Measurements from ENCODE around the gene MRPL32. TPM values are rescaled to one million over a fixed set of nuclear protein-coding genes. Genes with fewer than 3 reads are reported as not detected.

MRPL32 gene
- total RNA-seq, 1 experiment from 2014 or later, result 102 TPM

GRCh38 chr7:42986781-42987248 is 54.6 kb downstream of the MRPL32 start:
- H3K27me3 ChIP-seq (replicated peaks; ENCODE audit: insufficient read depth, low read depth, low read length, poor library complexity), result no peaks in the 10 kb centered on the region
- intact Hi-C loops (cut with micrococcal nuclease; ENCODE audit: unreplicated experiment), result no loop called here
- no peak for DNase-seq (ENCODE audit: low spot score)
- ChIA-PET POLR2A (ENCODE audit: low non-redundant PET) (no interaction called here), CTCF (no interaction called here)
- no peaks in the 10 kb centered on the region for H3K36me3 ChIP-seq (ENCODE audit: insufficient read depth, low read length, poor library complexity, severe bottlenecking)
- BruUV-seq (replicated peaks), result no TSS peak
- TF ChIP-seq EZH2 (IDR thresholded peaks at IDR 0.05; ENCODE audit: borderline replicate concordance, low read depth, low read length, poor library complexity, severe bottlenecking) (no peak), CTCF (conservative IDR thresholded peaks at IDR 0.05; ENCODE audit: low read depth, low read length) (no peak)
- peaks cover 3% of the 10 kb centered on the region for H3K9me3 ChIP-seq (ENCODE audit: low read depth, low read length, poor library complexity, severe bottlenecking)
- no peak overlapping the region for H3K4me3 ChIP-seq (ENCODE audit: low read depth, low read length, poor library complexity, severe bottlenecking)
- H3K27ac ChIP-seq (ENCODE audit: low read depth, low read length, poor library complexity, severe bottlenecking), result no peak overlapping the region
- H3K4me1 ChIP-seq (ENCODE audit: insufficient read depth, low read length, poor library complexity, severe bottlenecking), result no peaks in the 10 kb centered on the region

Other genes starting within 250 kb of the MRPL32 start
- 5.6 and 7.3 TPM in 2 replicates for gene C7orf25, start 20.3 kb upstream of the MRPL32 start, total RNA-seq (2021)
- 182 and 193 TPM in 2 replicates for gene PSMA2, start 202 bp upstream of the MRPL32 start, total RNA-seq (2021)
- 0.39 and 0.57 TPM in 2 replicates for gene HECW1, start 180.3 kb downstream of the MRPL32 start, total RNA-seq (2021)

Data from A673 (cell line).